Measurements from ENCODE around the gene SYNE1.
A peak's percentile ranks its signal among the peaks of the same experiment; 100 is the strongest.

SYNE1 gene

DNA sequence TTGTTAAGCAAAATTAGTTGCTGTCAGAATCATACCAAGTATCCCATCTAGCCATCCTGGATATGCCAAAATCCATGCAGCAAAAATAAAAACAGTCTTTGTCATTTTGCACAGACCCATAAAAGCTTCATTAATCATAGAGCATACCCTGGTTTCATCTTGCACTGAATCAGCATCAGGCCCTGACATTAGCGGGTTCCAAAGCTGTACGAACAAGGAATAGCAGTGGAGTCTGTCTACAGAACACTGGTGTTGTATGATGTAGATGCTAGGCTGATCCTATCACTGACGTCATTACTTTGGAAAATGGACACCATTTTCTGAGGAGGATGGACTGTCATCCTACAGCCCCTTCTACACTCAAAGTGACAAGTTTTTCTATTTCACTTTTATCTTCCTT is 514.1 kb downstream of the SYNE1 start:
- no peak for DNase-seq

DNA sequence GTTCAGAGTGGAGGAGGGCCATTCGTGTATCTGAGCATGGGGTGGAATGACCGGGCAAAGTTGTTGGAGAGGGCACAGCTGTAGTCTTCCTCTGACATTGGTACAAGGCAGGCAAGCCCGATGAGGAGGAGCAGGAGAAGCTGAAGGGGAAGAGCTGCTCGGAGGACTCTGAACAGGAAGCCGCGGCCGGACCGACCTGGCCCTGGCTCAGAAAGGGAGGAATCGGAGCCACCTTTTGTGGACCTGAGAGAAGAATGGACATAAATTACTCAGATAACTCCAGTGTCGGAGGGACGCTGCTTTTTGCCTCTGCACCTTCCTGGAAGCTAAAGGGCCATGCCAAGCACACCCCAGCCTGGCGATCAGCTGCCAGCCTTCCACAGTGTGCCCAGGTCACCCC is 514.7 kb downstream of the SYNE1 start:
- no peak for DNase-seq

DNA sequence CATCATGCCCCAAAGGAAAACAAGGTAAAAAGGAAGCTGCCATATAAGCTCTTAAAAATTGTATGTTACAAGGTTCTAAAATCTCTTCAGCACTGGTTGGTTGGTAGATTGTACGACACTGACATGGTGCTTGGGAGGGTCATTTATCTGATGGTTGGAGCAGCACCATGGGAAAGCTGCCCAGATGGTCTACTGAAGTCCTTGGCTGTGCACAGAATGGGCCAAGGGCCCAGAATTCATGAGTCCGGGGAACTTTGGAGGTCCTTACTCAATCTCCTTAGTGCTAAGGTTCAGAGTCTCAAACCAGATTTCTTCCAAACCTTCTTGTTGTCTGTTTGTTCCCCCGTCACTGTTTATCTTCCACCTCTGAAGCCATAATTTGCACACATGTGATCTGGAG is 515.3 kb downstream of the SYNE1 start:
- no peak for DNase-seq

DNA sequence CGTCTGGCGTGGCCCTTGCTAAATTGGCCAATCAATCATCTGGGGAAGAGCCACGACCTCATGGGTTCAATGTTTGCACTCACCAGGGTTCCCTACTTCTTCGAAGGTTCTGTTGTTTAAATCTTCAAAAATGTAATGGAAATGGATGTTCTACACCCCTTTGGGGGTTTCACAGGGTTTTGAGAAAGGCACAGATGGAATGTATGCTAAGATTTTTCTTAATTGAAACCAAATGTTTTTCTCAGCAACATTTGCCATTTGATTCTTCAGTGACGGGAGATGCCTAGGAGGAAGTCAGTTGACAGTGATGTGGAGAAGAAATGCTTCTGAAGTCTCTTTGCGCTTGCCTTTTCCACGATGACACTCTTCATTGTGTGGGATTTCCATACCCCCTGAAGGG is 517.3 kb downstream of the SYNE1 start:
- DNase-seq: no peak

DNA sequence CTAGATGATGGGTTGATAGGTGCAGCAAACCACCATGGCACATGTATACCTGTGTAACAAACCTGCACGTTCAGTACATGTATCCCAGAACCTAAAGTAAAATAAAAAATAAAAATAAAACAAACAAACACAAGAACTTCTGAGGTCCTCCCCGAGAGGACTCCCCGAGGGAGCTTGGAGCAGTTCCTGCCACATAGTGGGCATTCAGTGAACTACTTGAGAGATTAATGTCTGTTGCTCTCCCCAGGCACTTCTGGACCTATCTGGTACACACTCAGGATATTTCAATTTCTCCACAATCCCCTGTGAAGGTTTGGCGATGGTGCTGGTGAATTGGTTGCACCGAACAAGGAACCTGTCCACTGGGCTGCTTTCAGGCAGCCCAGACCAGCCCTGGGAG is 518.5 kb downstream of the SYNE1 start:
- DNase-seq: no peak

GRCh38 chr6:152118224-152118623 is 518.9 kb downstream of the SYNE1 start:
- DNase-seq: no peak

DNA sequence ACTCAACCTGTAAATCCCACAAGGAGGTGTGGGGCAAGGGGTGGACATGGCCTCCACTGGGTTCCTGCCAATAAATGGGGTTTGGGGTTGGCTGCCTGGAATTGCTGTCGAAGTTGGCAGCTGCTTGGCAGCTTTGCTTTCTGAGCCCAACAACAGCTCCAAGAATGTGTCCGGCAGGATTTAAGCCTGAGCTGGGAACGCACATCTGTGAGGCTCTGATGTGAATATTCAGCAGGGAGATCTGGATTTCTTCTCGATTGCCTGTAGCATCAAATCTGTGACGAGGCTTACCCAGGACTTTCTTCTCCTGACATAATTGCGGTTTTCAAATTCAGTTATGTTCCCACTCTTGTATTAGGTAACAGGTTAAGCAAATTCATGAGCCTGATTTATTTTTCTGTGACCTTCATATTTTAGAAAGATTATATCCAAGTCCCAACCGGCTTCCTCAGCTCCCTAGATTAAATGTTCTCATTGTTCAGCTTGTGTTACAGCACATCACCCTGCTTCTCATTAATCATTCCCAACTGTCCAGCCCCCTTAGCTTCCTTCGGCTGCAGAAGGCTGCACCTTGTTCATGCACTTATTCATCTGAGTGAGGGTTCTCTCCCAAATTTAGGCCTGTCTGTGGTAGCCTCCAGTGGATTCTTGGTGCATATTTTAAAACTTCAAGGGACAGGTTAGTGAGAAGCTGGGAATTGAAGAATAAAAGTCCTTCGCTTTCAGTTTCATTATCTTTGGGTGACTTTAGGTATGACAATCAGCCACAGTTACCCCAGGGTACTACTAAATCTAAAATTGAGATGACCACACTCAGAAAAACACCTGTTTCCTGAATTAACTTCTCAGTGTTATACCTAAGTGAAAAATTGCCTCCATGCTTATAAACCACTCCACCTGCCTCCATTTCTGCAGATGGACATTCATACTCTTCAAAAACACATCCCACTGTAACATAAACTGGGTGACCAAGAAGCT is 519.7 kb downstream of the SYNE1 start:
- no peak for DNase-seq

DNA sequence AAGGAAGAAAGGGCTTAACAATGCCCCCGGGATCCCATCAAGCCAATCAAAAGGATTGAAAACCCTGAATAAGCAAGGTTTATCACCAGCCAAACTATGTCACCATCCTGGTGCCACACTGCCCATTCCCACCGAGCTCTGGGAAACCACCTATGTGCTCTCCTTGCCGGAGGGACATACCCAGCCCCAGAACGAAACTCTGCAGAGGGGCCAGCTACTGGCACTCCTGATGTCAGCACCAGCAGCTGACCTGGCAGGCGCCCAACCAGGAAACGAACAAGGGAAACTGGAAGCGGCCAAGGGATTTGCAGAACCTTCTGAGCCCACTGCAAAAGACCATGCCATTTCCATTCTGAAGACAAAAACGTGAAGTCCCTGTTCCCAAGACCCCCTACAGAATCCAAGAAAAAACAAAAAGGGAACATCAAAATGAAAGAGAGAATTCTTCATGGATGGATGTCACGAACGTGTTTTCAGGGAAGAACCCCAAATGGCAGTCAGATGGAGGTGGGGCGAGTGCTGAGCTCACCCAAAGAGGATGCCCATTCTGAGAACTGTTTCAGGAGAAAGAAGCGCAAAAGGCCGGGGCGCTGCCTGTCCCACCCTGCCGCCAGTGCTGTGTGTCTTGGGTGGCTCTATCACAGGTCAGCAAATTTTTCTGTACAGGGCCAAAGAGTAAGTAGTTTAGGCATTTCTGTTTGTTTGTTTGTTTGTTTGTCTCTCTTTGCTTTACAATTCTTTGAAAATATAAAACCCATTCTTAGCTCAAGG is 524.5 kb downstream of the SYNE1 start:
- DNase-seq: peak; percentile 13

- no peak for DNase-seq
These were observed 526.0 kb downstream of the SYNE1 start for GRCh38 chr6:152110886-152111820.

DNA sequence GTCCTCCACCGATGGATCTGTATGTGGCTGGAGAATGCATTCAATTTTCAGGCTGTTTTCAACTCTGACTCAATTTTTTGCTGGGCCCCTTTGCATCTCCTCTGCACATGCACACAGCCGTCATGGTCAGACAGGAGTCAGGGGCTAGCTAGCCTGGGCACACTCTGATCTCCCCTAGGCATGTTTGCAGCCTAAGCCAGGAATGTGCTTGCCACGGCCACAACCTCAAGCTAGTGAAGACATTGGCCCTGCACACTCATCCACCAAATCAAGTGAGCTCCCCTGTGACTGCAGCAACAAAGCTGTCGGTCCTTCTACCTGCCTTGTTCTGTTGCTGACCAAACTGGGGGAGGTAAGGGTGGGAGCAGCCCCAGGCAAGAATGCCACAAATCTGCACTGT is 529.2 kb downstream of the SYNE1 start:
- no peak for DNase-seq

- DNase-seq: no peak
These were observed 537.0 kb downstream of the SYNE1 start for GRCh38 chr6:152100183-152100618.

DNA sequence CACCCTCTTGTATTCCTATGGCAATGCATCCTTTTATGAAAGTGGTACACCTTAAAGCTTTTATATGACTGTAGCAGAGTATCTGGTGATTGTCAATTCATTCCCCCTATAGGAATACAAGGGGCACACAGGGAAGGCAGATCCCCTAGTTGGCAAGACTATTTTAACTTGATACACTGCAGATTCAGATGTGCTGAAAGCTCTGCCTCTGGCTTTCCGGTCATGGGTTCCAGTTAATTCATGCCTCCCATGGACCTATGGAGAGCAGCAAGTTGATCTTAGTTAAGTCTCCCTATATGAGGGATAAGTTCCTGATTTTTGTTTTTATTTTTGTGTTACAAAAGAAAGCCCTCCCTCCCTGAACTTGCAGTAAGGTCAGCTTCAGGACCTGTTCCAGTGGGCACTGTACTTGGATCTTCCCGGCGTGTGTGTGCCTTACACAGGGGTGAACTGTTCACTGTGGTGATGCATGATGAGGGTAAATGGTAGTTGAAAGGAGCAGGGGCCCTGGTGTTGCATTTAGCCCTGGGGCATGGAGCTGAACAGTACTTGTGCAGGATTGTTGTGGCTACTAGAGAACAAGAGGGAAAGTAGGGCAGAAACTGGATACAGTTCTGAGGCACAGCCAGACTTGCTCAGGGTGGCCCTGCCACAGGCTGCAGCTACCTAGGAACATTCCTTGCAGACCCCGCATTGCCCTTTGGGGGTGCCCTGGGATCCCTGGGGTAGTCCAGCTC is 537.5 kb downstream of the SYNE1 start:
- DNase-seq: no peak

DNA sequence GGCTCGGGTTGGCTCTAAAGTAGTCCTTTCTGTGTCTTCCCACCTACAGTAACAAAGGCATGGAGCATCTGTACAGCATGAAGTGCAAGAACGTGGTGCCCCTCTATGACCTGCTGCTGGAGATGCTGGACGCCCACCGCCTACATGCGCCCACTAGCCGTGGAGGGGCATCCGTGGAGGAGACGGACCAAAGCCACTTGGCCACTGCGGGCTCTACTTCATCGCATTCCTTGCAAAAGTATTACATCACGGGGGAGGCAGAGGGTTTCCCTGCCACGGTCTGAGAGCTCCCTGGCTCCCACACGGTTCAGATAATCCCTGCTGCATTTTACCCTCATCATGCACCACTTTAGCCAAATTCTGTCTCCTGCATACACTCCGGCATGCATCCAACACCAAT is 538.5 kb downstream of the SYNE1 start:
- no peak for DNase-seq

- no peak for DNase-seq
These were observed 540.2 kb downstream of the SYNE1 start for GRCh38 chr6:152096863-152097496.

DNA sequence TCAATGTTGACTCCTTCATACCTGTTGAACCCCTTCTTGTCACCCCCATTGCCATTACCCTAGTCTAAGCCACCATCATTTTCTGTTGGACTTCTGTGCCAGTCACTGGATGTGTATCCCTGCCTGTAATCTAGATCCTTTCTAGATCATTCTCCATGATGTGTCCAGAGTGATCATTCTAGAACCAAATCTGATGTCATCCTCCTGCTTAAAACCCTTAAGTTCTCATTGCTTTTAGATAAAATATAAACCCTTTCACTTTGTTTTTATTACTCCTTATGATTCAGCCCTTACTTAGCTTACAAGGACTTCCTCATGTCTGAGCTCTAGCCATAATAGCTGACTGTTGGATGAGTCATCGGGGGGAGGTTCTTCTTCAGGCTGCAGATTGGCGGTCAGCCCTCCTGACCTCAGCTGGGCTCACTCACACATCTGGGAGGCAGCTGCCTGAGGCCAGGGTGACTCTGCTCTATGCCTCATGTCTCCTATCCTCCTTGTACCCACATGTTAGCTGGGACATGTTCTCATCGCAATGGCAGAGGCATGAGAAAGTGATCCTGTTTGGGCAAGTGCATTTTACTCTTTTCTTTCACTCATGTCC is 542.1 kb downstream of the SYNE1 start:
- DNase-seq: no peak

GRCh38 chr6:152094276-152094675 is 542.9 kb downstream of the SYNE1 start:
- DNase-seq: no peak

- no peak for DNase-seq
These were observed 543.5 kb downstream of the SYNE1 start for GRCh38 chr6:152093711-152094110.

- no peak for DNase-seq
These were observed 545.3 kb downstream of the SYNE1 start for GRCh38 chr6:152091851-152092341.

DNA sequence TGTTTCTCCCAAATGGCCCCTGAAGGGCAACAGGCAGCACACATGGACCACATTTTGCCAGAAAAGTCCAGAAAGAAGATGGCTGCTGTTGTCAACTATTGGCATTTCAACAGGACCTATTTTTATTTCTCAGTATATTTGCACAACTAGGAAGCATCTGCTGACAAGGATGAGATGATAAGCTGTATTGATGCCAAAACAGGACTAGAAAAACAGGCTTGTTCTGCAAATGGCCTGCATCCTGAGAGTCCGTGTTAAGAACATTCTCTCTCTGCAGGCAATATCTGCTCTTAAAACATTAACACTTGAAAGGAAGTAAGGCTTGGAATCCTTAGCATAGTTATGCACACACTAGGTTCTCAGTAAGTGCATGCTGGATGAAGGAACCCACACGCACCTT is 546.0 kb downstream of the SYNE1 start:
- no peak for DNase-seq

- DNase-seq: no peak
These were observed 547.2 kb downstream of the SYNE1 start for GRCh38 chr6:152089992-152090391.

DNA sequence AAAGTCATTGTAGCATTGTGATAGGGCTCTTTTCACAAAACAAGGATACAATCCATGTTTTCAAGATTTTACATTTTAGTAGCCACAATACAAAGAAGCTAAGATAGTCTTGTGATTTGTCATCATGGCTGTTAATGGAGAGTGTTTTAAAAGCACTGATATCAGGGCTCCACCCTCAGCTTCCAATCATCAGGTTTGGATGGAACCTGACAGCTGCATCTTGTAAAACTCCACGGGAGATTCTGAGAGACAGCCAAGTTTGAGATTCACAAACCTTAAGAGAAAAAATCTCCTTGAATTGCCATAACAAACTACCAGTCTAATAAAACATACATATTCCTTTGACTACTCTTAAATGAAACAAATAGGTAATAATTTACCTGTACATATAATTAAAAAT is 549.5 kb downstream of the SYNE1 start:
- no peak for DNase-seq
